ENCODE measurements around the gene ANO8.

The ANO8 gene

GRCh38 chr19:17325133-17325532 is 9.5 kb downstream of the ANO8 start:
- no peak for TF ChIP-seq POLR2AphosphoS5 (IDR thresholded peaks at IDR 0.05; ENCODE audit: low read depth, low read length)
- no peak for TF ChIP-seq POLR2A (IDR thresholded peaks at IDR 0.05; ENCODE audit: low read depth, low read length)
- no peak for TF ChIP-seq POU2F2 (IDR thresholded peaks at IDR 0.05; ENCODE audit: low read depth, low read length)
- TF ChIP-seq TAF1 (IDR thresholded peaks at IDR 0.05; ENCODE audit: low read depth, low read length): no peak
- TF ChIP-seq SPI1 (IDR thresholded peaks at IDR 0.05; ENCODE audit: low read depth, low read length): no peak
- no peak for TF ChIP-seq PAX5 (IDR thresholded peaks at IDR 0.05; ENCODE audit: insufficient read depth, low read length, severe bottlenecking)
- FAIRE-seq: no peak
- DNase-seq (ENCODE audit: insufficient read length, low spot score): no peak

- no peak for DNase-seq (ENCODE audit: insufficient read length, low spot score)
- FAIRE-seq: no peak
- TF ChIP-seq POLR2AphosphoS5 (IDR thresholded peaks at IDR 0.05; ENCODE audit: low read depth, low read length): no peak
These were observed 10.1 kb downstream of the ANO8 start for GRCh38 chr19:17324357-17325114.

GRCh38 chr19:17323964-17324332 is 10.7 kb downstream of the ANO8 start:
- no peak for DNase-seq (ENCODE audit: insufficient read length, low spot score)
- TF ChIP-seq POU2F2 (IDR thresholded peaks at IDR 0.05; ENCODE audit: low read depth, low read length): no peak
- TF ChIP-seq TAF1 (IDR thresholded peaks at IDR 0.05; ENCODE audit: low read depth, low read length): no peak
- TF ChIP-seq SPI1 (IDR thresholded peaks at IDR 0.05; ENCODE audit: low read depth, low read length): peak; percentile 50
- no peak for TF ChIP-seq PAX5 (IDR thresholded peaks at IDR 0.05; ENCODE audit: insufficient read depth, low read length, severe bottlenecking)
- FAIRE-seq: no peak

GRCh38 chr19:17323300-17323963 is 11.2 kb downstream of the ANO8 start:
- FAIRE-seq: no peak
- TF ChIP-seq PAX5 (IDR thresholded peaks at IDR 0.05; ENCODE audit: insufficient read depth, low read length, severe bottlenecking) (no peak), POU2F2 (IDR thresholded peaks at IDR 0.05; ENCODE audit: low read depth, low read length) (no peak), TAF1 (IDR thresholded peaks at IDR 0.05; ENCODE audit: low read depth, low read length) (no peak), SPI1 (IDR thresholded peaks at IDR 0.05; ENCODE audit: low read depth, low read length) (no peak), POLR2A (IDR thresholded peaks at IDR 0.05; ENCODE audit: low read depth, low read length) (no peak), POLR2AphosphoS5 (IDR thresholded peaks at IDR 0.05; ENCODE audit: low read depth, low read length) (no peak)
- no peak for DNase-seq (ENCODE audit: insufficient read length, low spot score)

GRCh38 chr19:17322854-17323253 is 11.8 kb downstream of the ANO8 start:
- TF ChIP-seq SPI1 (IDR thresholded peaks at IDR 0.05; ENCODE audit: low read depth, low read length) (no peak), PAX5 (IDR thresholded peaks at IDR 0.05; ENCODE audit: insufficient read depth, low read length, severe bottlenecking) (no peak), TAF1 (IDR thresholded peaks at IDR 0.05; ENCODE audit: low read depth, low read length) (no peak), POLR2A (IDR thresholded peaks at IDR 0.05; ENCODE audit: low read depth, low read length) (no peak), POU2F2 (IDR thresholded peaks at IDR 0.05; ENCODE audit: low read depth, low read length) (no peak), POLR2AphosphoS5 (IDR thresholded peaks at IDR 0.05; ENCODE audit: low read depth, low read length) (no peak)
- DNase-seq (ENCODE audit: insufficient read length, low spot score) (no peak), FAIRE-seq (no peak)

- TF ChIP-seq POU2F2 (IDR thresholded peaks at IDR 0.05; ENCODE audit: low read depth, low read length) (no peak), POLR2A (IDR thresholded peaks at IDR 0.05; ENCODE audit: low read depth, low read length) (peak; percentile 47), POLR2AphosphoS5 (IDR thresholded peaks at IDR 0.05; ENCODE audit: low read depth, low read length) (no peak), SPI1 (IDR thresholded peaks at IDR 0.05; ENCODE audit: low read depth, low read length) (no peak), PAX5 (IDR thresholded peaks at IDR 0.05; ENCODE audit: insufficient read depth, low read length, severe bottlenecking) (no peak), TAF1 (IDR thresholded peaks at IDR 0.05; ENCODE audit: low read depth, low read length) (no peak)
- DNase-seq (ENCODE audit: insufficient read length, low spot score) (no peak), FAIRE-seq (no peak)
These were observed 12.8 kb downstream of the ANO8 start for GRCh38 chr19:17321655-17322489.

- no peak for FAIRE-seq
- DNase-seq (ENCODE audit: insufficient read length, low spot score): no peak
- no peak for TF ChIP-seq SPI1 (IDR thresholded peaks at IDR 0.05; ENCODE audit: low read depth, low read length)
- TF ChIP-seq POU2F2 (IDR thresholded peaks at IDR 0.05; ENCODE audit: low read depth, low read length): no peak
- TF ChIP-seq POLR2AphosphoS5 (IDR thresholded peaks at IDR 0.05; ENCODE audit: low read depth, low read length): no peak
- TF ChIP-seq TAF1 (IDR thresholded peaks at IDR 0.05; ENCODE audit: low read depth, low read length): no peak
- no peak for TF ChIP-seq POLR2A (IDR thresholded peaks at IDR 0.05; ENCODE audit: low read depth, low read length)
These were observed 14.2 kb downstream of the ANO8 start for GRCh38 chr19:17320435-17320834.

- FAIRE-seq (no peak), DNase-seq (ENCODE audit: insufficient read length, low spot score) (no peak)
- no peak for TF ChIP-seq TAF1 (IDR thresholded peaks at IDR 0.05; ENCODE audit: low read depth, low read length)
- TF ChIP-seq PAX5 (IDR thresholded peaks at IDR 0.05; ENCODE audit: insufficient read depth, low read length, severe bottlenecking): no peak
- no peak for TF ChIP-seq POU2F2 (IDR thresholded peaks at IDR 0.05; ENCODE audit: low read depth, low read length)
- TF ChIP-seq SPI1 (IDR thresholded peaks at IDR 0.05; ENCODE audit: low read depth, low read length): no peak
- TF ChIP-seq POLR2A (IDR thresholded peaks at IDR 0.05; ENCODE audit: low read depth, low read length): no peak
- no peak for TF ChIP-seq POLR2AphosphoS5 (IDR thresholded peaks at IDR 0.05; ENCODE audit: low read depth, low read length)
These were observed 15.0 kb downstream of the ANO8 start for GRCh38 chr19:17319473-17320238.

GRCh38 chr19:17318966-17319365 is 15.7 kb downstream of the ANO8 start:
- TF ChIP-seq POLR2AphosphoS5 (IDR thresholded peaks at IDR 0.05; ENCODE audit: low read depth, low read length) (no peak), PAX5 (IDR thresholded peaks at IDR 0.05; ENCODE audit: insufficient read depth, low read length, severe bottlenecking) (no peak), POU2F2 (IDR thresholded peaks at IDR 0.05; ENCODE audit: low read depth, low read length) (no peak), SPI1 (IDR thresholded peaks at IDR 0.05; ENCODE audit: low read depth, low read length) (no peak), TAF1 (IDR thresholded peaks at IDR 0.05; ENCODE audit: low read depth, low read length) (no peak), POLR2A (IDR thresholded peaks at IDR 0.05; ENCODE audit: low read depth, low read length) (no peak)
- DNase-seq (ENCODE audit: insufficient read length, low spot score) (no peak), FAIRE-seq (no peak)
